HG03039 (cell line): ENCODE measurements around the gene DLEC1.
"Not testable (repeated sequence)": the region's sequence is repeated elsewhere in the genome, so short reads cannot be mapped to it uniquely, and the experiment has no call there.

ENCODE experiments used
- ATAC-seq: cut with Tn5 transposase; IDR thresholded peaks from one replicate; pipeline ENCODE4 v1.9.1; 2021; ENCODE audit warnings: mild to moderate bottlenecking, moderate library complexity; ENCODE audit not compliant: unreplicated experiment

Gene DLEC1

GRCh38 chr3:38017445-38018295 lies 21.3 kb upstream of the DLEC1 start:
- ATAC-seq = no peak

- ATAC-seq = no peak
These were observed 20.4 kb upstream of the DLEC1 start for GRCh38 chr3:38018296-38019266.

GRCh38 chr3:38019658-38020341 lies 19.2 kb upstream of the DLEC1 start:
- no peak for ATAC-seq

- ATAC-seq = no peak
These were observed 18.7 kb upstream of the DLEC1 start for GRCh38 chr3:38020342-38020726.

GRCh38 chr3:38021196-38021595 lies 17.8 kb upstream of the DLEC1 start:
- ATAC-seq = no peak

- ATAC-seq = no peak
These were observed 16.7 kb upstream of the DLEC1 start for GRCh38 chr3:38022301-38022700.

GRCh38 chr3:38022896-38023709 lies 15.9 kb upstream of the DLEC1 start:
- ATAC-seq = no peak

GRCh38 chr3:38026856-38027255 lies 12.2 kb upstream of the DLEC1 start:
- ATAC-seq = no peak

GRCh38 chr3:38027466-38028465 lies 11.2 kb upstream of the DLEC1 start:
- no peak for ATAC-seq

- ATAC-seq = no peak
These were observed 10.2 kb upstream of the DLEC1 start for GRCh38 chr3:38028621-38029361.

- no peak for ATAC-seq
These were observed 9.4 kb upstream of the DLEC1 start, which contains the start of gene PLCD1 for GRCh38 chr3:38029400-38030125. TSS of gene PLCD1 (minus strand) at chr3:38029642. CDS start at chr3:38029539, 103 bp downstream.

GRCh38 chr3:38030126-38031021 lies 8.6 kb upstream of the DLEC1 start:
- no peak for ATAC-seq

- ATAC-seq = no peak
These were observed 7.7 kb upstream of the DLEC1 start for GRCh38 chr3:38031022-38031994.

- ATAC-seq = no peak
These were observed 6.6 kb upstream of the DLEC1 start for GRCh38 chr3:38032328-38032865.

GRCh38 chr3:38033586-38033985 lies 5.4 kb upstream of the DLEC1 start:
- not testable (repeated sequence) for ATAC-seq
